ENCODE data around the gene KIF26B. TPM values are rescaled to one million over a fixed set of nuclear protein-coding genes. Genes with fewer than 3 reads are reported as not detected.

Gene KIF26B
- total and polyA plus RNA-seq, 10 of the 15 experiments (the other 5 are each of a cell fraction or from before 2014, with no cell fraction given): 0.35 to 11.6 (median 2.2) TPM

GRCh38 chr1:245105042-245105441 lies 49.7 kb upstream of the KIF26B start:
- no peaks in the 10 kb centered on the region for H3K79me2 ChIP-seq (ENCODE audit: control insufficient read depth, insufficient read depth, low read length)
- ChIA-PET CTCF (no interaction called here), POLR2A (no interaction called here), RAD21 (ENCODE audit: unreplicated experiment) (no interaction called here), SMC1A (ENCODE audit: uncharacterized antibody, unreplicated experiment) (no interaction called here)
- H3K4me2 ChIP-seq (ENCODE audit: control insufficient read depth, insufficient read depth): no peak overlapping the region
- intact Hi-C loops (cut with micrococcal nuclease; ENCODE audit: unreplicated experiment) (no loop called here), in situ Hi-C loops (cut with MboI) (no loop called here)
- no peaks in the 10 kb centered on the region for H3K4me1 ChIP-seq (ENCODE audit: control insufficient read depth, insufficient read depth, low read length)
- no peak overlapping the region for H3K4me3 ChIP-seq
- no peak overlapping the region for H3K27ac ChIP-seq (ENCODE audit: control insufficient read depth, insufficient read depth)
- H3K36me3 ChIP-seq (ENCODE audit: control insufficient read depth in 2 of 2, insufficient read depth in 2 of 2, low read length in 1 of 2): no peaks in the 10 kb centered on the region
- BruUV-seq (replicated peaks): no TSS peak
- 59% methylated on average over 3 of the region's 3 CpGs for WGBS (ENCODE audit: insufficient coverage, insufficient replicate concordance, low lambda C conversion rate, missing lambda C conversion rate)
- H3K9ac ChIP-seq (ENCODE audit: control insufficient read depth, insufficient read depth, low read length): no peak overlapping the region
- no peaks in the 10 kb centered on the region for H4K20me1 ChIP-seq (ENCODE audit: control insufficient read depth, insufficient read depth)
- no peaks in the 10 kb centered on the region for H3K9me3 ChIP-seq (replicated peaks; ENCODE audit: control insufficient read depth, insufficient read depth, low read length)
- FAIRE-seq (no peak), ATAC-seq (no peak), DNase-seq (ENCODE audit: low read depth, low spot score) (no peak)
- no peak for TF ChIP-seq PAX8 (IDR thresholded peaks at IDR 0.05)
- no peak for TF ChIP-seq SREBF1 (IDR thresholded peaks at IDR 0.05; ENCODE audit: low read length)
- no peak for TF ChIP-seq MTA2 (IDR thresholded peaks at IDR 0.05; ENCODE audit: low read depth)
- TF ChIP-seq ZBTB40 (IDR thresholded peaks at IDR 0.05; ENCODE audit: borderline replicate concordance): no peak
- TF ChIP-seq NFYB (IDR thresholded peaks at IDR 0.05; ENCODE audit: insufficient read depth, low read depth, low read length): no peak
- TF ChIP-seq POLR2A (IDR thresholded peaks at IDR 0.05; ENCODE audit: low read depth, low read length): no peak
- TF ChIP-seq POLR2AphosphoS2 (IDR thresholded peaks at IDR 0.05; ENCODE audit: low read depth, low read length): no peak
- TF ChIP-seq MAX (IDR thresholded peaks at IDR 0.05; ENCODE audit: low read depth, low read length): no peak
- no peak for TF ChIP-seq KDM1A (IDR thresholded peaks at IDR 0.05; ENCODE audit: borderline replicate concordance)
- no peak for TF ChIP-seq IKZF2 (IDR thresholded peaks at IDR 0.05)
- H3K27me3 ChIP-seq (replicated peaks in 1 of 2; ENCODE audit: control insufficient read depth in 2 of 2, insufficient read depth in 2 of 2, low read length in 1 of 2): no peaks in the 10 kb centered on the region; a peak in 1 of 4 replicates
- no peak overlapping the region for H2AFZ ChIP-seq (ENCODE audit: control insufficient read depth, low read depth, low read length)
